ENCODE data around the gene GADD45B.
"Not testable (repeated sequence)": the region's sequence is repeated elsewhere in the genome, so short reads cannot be mapped to it uniquely, and the experiment has no call there.

Gene GADD45B

GRCh38 chr19:2517881-2518601 is 42.1 kb downstream of the GADD45B start:
- Histone ChIP-seq H4K20me1 (peaks cover 0 to 58% (median 9%) of the 10 kb centered on the region in 11 experiments; a peak in 6 of 22 replicates), H3K27ac (peak overlapping the region in 3 of 11 experiments; percentile 4 to 40 (median 36); a peak in 2 of 22 replicates), H3K9me3 (replicated peaks in 1 of 11) (no peaks in the 10 kb centered on the region), H3K9ac (peak overlapping the region in 7 of 11 experiments; percentile 11 to 55 (median 14); a peak in 9 of 22 replicates), H3K36me3 (peaks cover 0 to 35% (median 15%) of the 10 kb centered on the region in 11 experiments; a peak in 12 of 22 replicates), H3K4me2 (peak overlapping the region; percentile 51 to 81 (median 74)), H3K4me1 (peaks cover 8 to 34% (median 27%) of the 10 kb centered on the region in 10 experiments), H3K27me3 (peaks cover 0 to 7% (median 0%) of the 10 kb centered on the region in 11 experiments; a peak in 1 of 22 replicates), H3K4me3 (no peak overlapping the region)
- TF ChIP-seq Cebpa-rat (IDR thresholded peaks at IDR 0.05) = no peak

- not testable (repeated sequence) for H3K27ac ChIP-seq
- peaks cover 0 to 30% (median 15%) of the 10 kb centered on the region in 11 experiments; a peak in 12 of 22 replicates for H3K36me3 ChIP-seq
Measured at GRCh38 chr19:2518856-2519255, 42.9 kb downstream of the GADD45B start.

GRCh38 chr19:2519482-2519881 is 43.6 kb downstream of the GADD45B start:
- Histone ChIP-seq H3K4me2 (no peak overlapping the region), H3K36me3 (peaks cover 0 to 30% (median 15%) of the 10 kb centered on the region in 11 experiments; a peak in 12 of 22 replicates), H3K4me1 (peaks cover 8 to 45% (median 39%) of the 10 kb centered on the region in 10 experiments), H4K20me1 (peaks cover 0 to 65% (median 20%) of the 10 kb centered on the region in 11 experiments; a peak in 12 of 22 replicates), H3K9me3 (replicated peaks in 1 of 11) (no peaks in the 10 kb centered on the region), H3K4me3 (no peak overlapping the region), H3K27me3 (peaks cover 0 to 7% (median 0%) of the 10 kb centered on the region in 11 experiments; a peak in 1 of 22 replicates), H3K9ac (no peak overlapping the region), H3K27ac (no peak overlapping the region)
- TF ChIP-seq Cebpa-rat (IDR thresholded peaks at IDR 0.05) = no peak

More at GRCh38 chr19:2518856-2519255, 42.9 kb downstream of the GADD45B start:
- H3K9me3 ChIP-seq (replicated peaks in 1 of 11); H3K27me3 ChIP-seq; H3K4me3 ChIP-seq; H3K9ac ChIP-seq: not testable (repeated sequence)
- H3K4me2 ChIP-seq = peak overlapping the region in 10 of 11 experiments; percentile 51 to 81 (median 75); a peak in 19 of 22 replicates
- peaks cover 0 to 63% (median 14%) of the 10 kb centered on the region in 11 experiments; a peak in 11 of 22 replicates for H4K20me1 ChIP-seq
- peaks cover 8 to 38% (median 33%) of the 10 kb centered on the region in 10 experiments for H3K4me1 ChIP-seq

GRCh38 chr19:2523630-2524311 is 47.8 kb downstream of the GADD45B start:
- peaks cover 20 to 70% (median 64%) of the 10 kb centered on the region in 10 experiments for H3K4me1 ChIP-seq
- H3K27ac ChIP-seq = no peak overlapping the region
- H3K27me3 ChIP-seq = no peaks in the 10 kb centered on the region
- H3K36me3 ChIP-seq = peaks cover 0 to 14% (median 6%) of the 10 kb centered on the region in 11 experiments; a peak in 10 of 22 replicates
- peaks cover 0 to 61% (median 24%) of the 10 kb centered on the region in 11 experiments; a peak in 14 of 22 replicates for H4K20me1 ChIP-seq
- no peak for TF ChIP-seq Cebpa-rat (IDR thresholded peaks at IDR 0.05)
- no peaks in the 10 kb centered on the region for H3K9me3 ChIP-seq (replicated peaks in 1 of 11)
- H3K9ac ChIP-seq = 0 out of 22 replicates have a peak overlapping the region, but pooled peaks of 1 of the 11 experiments have one; percentile 2
- peak overlapping the region in 9 of 11 experiments; percentile 72 to 99 (median 93); a peak in 17 of 22 replicates for H3K4me2 ChIP-seq
- no peak overlapping the region for H3K4me3 ChIP-seq

- TF ChIP-seq Cebpa-rat (IDR thresholded peaks at IDR 0.05) = no peak
- Histone ChIP-seq H3K9me3 (replicated peaks in 1 of 11) (no peaks in the 10 kb centered on the region), H3K36me3 (peaks cover 0 to 13% (median 6%) of the 10 kb centered on the region in 11 experiments; a peak in 10 of 22 replicates), H3K4me2 (peak overlapping the region; percentile 72 to 99 (median 95)), H3K4me1 (peaks cover 26 to 74% (median 68%) of the 10 kb centered on the region in 10 experiments), H3K9ac (no peak overlapping the region), H3K4me3 (no peak overlapping the region; a peak in 1 of 20 replicates), H3K27ac (no peak overlapping the region), H3K27me3 (no peaks in the 10 kb centered on the region), H4K20me1 (peaks cover 0 to 62% (median 24%) of the 10 kb centered on the region in 11 experiments; a peak in 14 of 22 replicates)
Measured at GRCh38 chr19:2524361-2524839, 48.5 kb downstream of the GADD45B start.

- Histone ChIP-seq H3K4me3 (peak overlapping the region; percentile 37 to 70 (median 55)), H3K4me2 (peak overlapping the region; percentile 72 to 99 (median 95))
- TF ChIP-seq Cebpa-rat (IDR thresholded peaks at IDR 0.05) = peak in 6 of 11 experiments; percentile 21 to 72 (median 57); a peak in 6 of 22 replicates
Measured at GRCh38 chr19:2524840-2525723, 49.2 kb downstream of the GADD45B start.

GRCh38 chr19:2527171-2527570 is 51.2 kb downstream of the GADD45B start:
- no peak for TF ChIP-seq Cebpa-rat (IDR thresholded peaks at IDR 0.05)
- Histone ChIP-seq H3K9ac (peak overlapping the region in 1 of 11 experiments; percentile 20; a peak in 2 of 22 replicates), H3K4me1 (peaks cover 31 to 82% (median 72%) of the 10 kb centered on the region in 10 experiments), H3K9me3 (replicated peaks in 1 of 11) (peaks cover 0 to 11% (median 3%) of the 10 kb centered on the region in 11 experiments; a peak in 9 of 22 replicates), H3K27me3 (no peaks in the 10 kb centered on the region), H4K20me1 (peaks cover 0 to 43% (median 23%) of the 10 kb centered on the region in 11 experiments; a peak in 14 of 22 replicates), H3K4me2 (peak overlapping the region in 9 of 11 experiments; percentile 18 to 73 (median 30); a peak in 14 of 22 replicates), H3K36me3 (peaks cover 0 to 9% (median 0%) of the 10 kb centered on the region in 11 experiments; a peak in 2 of 22 replicates), H3K4me3 (no peak overlapping the region), H3K27ac (peak overlapping the region in 4 of 11 experiments; percentile 1 to 67 (median 42); a peak in 5 of 22 replicates)

More at GRCh38 chr19:2524840-2525723, 49.2 kb downstream of the GADD45B start:
- Histone ChIP-seq H3K9me3 (replicated peaks in 1 of 11) (no peaks in the 10 kb centered on the region), H3K27me3 (no peaks in the 10 kb centered on the region), H3K36me3 (peaks cover 0 to 10% (median 5%) of the 10 kb centered on the region in 11 experiments; a peak in 10 of 22 replicates), H3K27ac (peak overlapping the region in 10 of 11 experiments; percentile 4 to 62 (median 51); a peak in 18 of 22 replicates), H4K20me1 (peaks cover 0 to 58% (median 24%) of the 10 kb centered on the region in 11 experiments; a peak in 14 of 22 replicates), H3K4me1 (peaks cover 31 to 81% (median 75%) of the 10 kb centered on the region in 10 experiments), H3K9ac (peak overlapping the region; percentile 38 to 72 (median 60))
